PC-9 (cell line): ENCODE measurements around the gene SLC41A3. TPM values are rescaled to one million over a fixed set of nuclear protein-coding genes. Genes with fewer than 3 reads are reported as not detected.

Experiments
- BruUV-seq: library from RNA; stranded (reverse); fragments of 400-500 nt; replicated peaks from 2 replicates; lab custom pipeline; 2021; lab: Mats Ljungman, UMichigan
- CTCF ChIA-PET: fragments of 300-600 bp; sonication (Branson Sonifier 250); formaldehyde crosslinking; loops from one replicate; lab custom pipeline; 2022; ENCODE audit warnings: antibody characterized with exemption; lab: Charles Lee
- POLR2A ChIA-PET: fragments of 300-600 bp; sonication (Branson Sonifier 250); formaldehyde crosslinking; loops from one replicate; lab custom pipeline; 2022; ENCODE audit warnings: antibody characterized with exemption; ENCODE audit not compliant: unreplicated experiment; lab: Charles Lee
- DNase-seq, 2 experiments: peaks; one replicate each; pipeline versions ENCODE4 v3.0.0 to v3.0.0-alpha.2; 2015 to 2022; ENCODE audit warnings: mixed read lengths in 1 of 2
- H2AFZ ChIP-seq: fragments of 200-600 bp; sonication (generic); 2 replicates; pipeline ENCODE4 v1.8.1; 2017; ENCODE audit warnings: antibody characterized with exemption
- H3F3A ChIP-seq: fragments of 200-600 bp; sonication (generic); 2 replicates; pipeline ENCODE4 v1.8.1; 2017; ENCODE audit warnings: antibody characterized with exemption, mild to moderate bottlenecking, low read depth; ENCODE audit not compliant: insufficient read depth
- H3K27ac ChIP-seq: fragments of 200-600 bp; sonication (generic); 2 replicates; pipeline ENCODE4 v1.6.1; 2016; ENCODE audit warnings: mixed run types
- H3K27me3 ChIP-seq: fragments of 200-600 bp; sonication (generic); 2 replicates; pipeline ENCODE4 v1.6.1; 2016; ENCODE audit warnings: low read depth, mixed run types; ENCODE audit not compliant: insufficient read depth
- H3K36me3 ChIP-seq: fragments of 200-600 bp; sonication (generic); 2 replicates; pipeline ENCODE4 v1.6.1; 2016; ENCODE audit warnings: low read depth, mixed run types
- H3K4me1 ChIP-seq: fragments of 200-600 bp; sonication (generic); replicated peaks from 2 replicates; pipeline ENCODE4 v1.6.1; 2016; ENCODE audit warnings: mixed run types; ENCODE audit not compliant: insufficient read depth
- H3K4me2 ChIP-seq: fragments of 200-600 bp; sonication (generic); 2 replicates; pipeline ENCODE4 v1.6.1; 2017; ENCODE audit warnings: mixed run types
- H3K4me3 ChIP-seq: fragments of 200-600 bp; sonication (generic); 2 replicates; pipeline ENCODE4 v1.6.1; 2016; ENCODE audit warnings: mixed run types
- H3K79me2 ChIP-seq: fragments of 200-600 bp; sonication (generic); 2 replicates; pipeline ENCODE4 v1.6.1; 2017; ENCODE audit warnings: low read depth, mixed run types
- H3K9me2 ChIP-seq: fragments of 200-600 bp; sonication (generic); 2 replicates; pipeline ENCODE4 v1.8.1; 2017; ENCODE audit warnings: mild to moderate bottlenecking; ENCODE audit not compliant: insufficient read depth
- H3K9me3 ChIP-seq: fragments of 200-600 bp; sonication (generic); 2 replicates; pipeline ENCODE4 v1.8.1; 2016; ENCODE audit warnings: low read depth; ENCODE audit not compliant: insufficient read depth
- H4K20me1 ChIP-seq: fragments of 200-600 bp; sonication (generic); 2 replicates; pipeline ENCODE4 v1.8.1; 2017; ENCODE audit not compliant: insufficient read depth
- EZH2 ChIP-seq: fragments of 200-600 bp; sonication (generic); IDR thresholded peaks from 2 replicates; pipeline ENCODE4 v1.8.0; 2017; ENCODE audit warnings: antibody characterized with exemption, low read depth
- intact Hi-C: fragments of 100-400 bp; cut with micrococcal nuclease; formaldehyde crosslinking; loops from one replicate; pipeline ENCODE4 v1.10.0; 2022; ENCODE audit not compliant: unreplicated experiment
- total RNA-seq: library from RNA; stranded (reverse); gene quantifications from 2 replicates; pipeline ENCODE4 v1.2.3, GENCODE V29; 2021
- TF ChIP-seq, protein P1 (sequence below): fragments of 200-600 bp; sonication (generic); conservative IDR thresholded peaks from 2 replicates; pipeline ENCODE4 v1.6.1; 2017; ENCODE audit warnings: mixed run types, antibody characterized with exemption, mild to moderate bottlenecking, moderate library complexity

SLC41A3 gene
- total RNA-seq, 1 experiment from 2014 or later: 67.0 TPM

DNA sequence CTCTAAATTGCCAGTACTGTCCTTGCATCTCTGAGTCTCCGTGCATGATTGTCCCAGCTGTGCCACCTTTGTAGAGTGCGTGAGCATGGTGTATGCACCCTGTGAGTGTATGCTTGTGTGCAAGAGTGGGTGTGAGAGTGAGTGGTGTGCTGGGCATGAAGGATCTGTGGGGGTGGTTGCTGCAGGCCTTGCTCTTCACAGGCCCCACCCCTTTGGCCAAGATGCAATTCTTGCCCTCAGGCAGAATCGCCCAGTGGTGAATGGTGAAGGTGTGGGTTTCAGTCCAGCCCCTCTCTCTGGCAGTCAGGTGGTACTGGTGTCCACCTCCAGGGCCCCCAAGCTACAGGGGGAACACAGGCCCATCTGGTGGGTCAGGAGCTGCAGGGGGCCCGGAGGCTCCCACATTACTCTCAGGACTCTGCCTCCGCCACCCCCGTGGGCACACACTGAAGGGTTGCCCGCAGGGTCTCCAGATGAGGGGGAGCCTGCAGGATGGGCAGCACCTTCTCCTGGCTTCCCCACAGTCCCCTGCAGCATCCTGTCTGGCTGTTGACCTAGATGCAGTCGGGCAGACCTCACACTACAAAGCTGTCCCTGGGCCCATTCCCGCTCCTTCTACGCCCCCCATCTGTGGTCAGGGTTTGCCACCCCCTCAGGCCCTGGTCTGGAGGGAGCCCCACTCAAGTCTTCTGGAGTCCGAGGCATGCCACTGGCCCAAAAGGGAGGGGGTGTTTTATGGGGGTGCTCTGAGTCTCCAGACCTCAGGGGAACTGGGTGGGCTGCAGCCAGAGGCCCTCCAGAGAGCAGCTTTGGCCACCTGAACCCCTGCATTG, 123.3 kb downstream of the SLC41A3 start:
- POLR2A ChIA-PET: no interaction called here
- BruUV-seq: no TSS peak
- CTCF ChIA-PET: no interaction called here
- Histone ChIP-seq H2AFZ (no peak overlapping the region), H3K4me3 (no peak overlapping the region), H3K9me3 (no peaks in the 10 kb centered on the region), H3K4me2 (no peak overlapping the region), H3K4me1 (no peaks in the 10 kb centered on the region), H3K27me3 (0 out of 2 replicates have a peak, but pooled peaks cover 5% of the 10 kb centered on the region), H3K27ac (no peak overlapping the region), H3K9me2 (no peaks in the 10 kb centered on the region), H3K79me2 (no peaks in the 10 kb centered on the region), H3F3A (no peaks in the 10 kb centered on the region), H4K20me1 (no peaks in the 10 kb centered on the region), H3K36me3 (no peaks in the 10 kb centered on the region)
- intact Hi-C loops: no loop called here
- no peak for DNase-seq
- TF ChIP-seq, protein P1, sequence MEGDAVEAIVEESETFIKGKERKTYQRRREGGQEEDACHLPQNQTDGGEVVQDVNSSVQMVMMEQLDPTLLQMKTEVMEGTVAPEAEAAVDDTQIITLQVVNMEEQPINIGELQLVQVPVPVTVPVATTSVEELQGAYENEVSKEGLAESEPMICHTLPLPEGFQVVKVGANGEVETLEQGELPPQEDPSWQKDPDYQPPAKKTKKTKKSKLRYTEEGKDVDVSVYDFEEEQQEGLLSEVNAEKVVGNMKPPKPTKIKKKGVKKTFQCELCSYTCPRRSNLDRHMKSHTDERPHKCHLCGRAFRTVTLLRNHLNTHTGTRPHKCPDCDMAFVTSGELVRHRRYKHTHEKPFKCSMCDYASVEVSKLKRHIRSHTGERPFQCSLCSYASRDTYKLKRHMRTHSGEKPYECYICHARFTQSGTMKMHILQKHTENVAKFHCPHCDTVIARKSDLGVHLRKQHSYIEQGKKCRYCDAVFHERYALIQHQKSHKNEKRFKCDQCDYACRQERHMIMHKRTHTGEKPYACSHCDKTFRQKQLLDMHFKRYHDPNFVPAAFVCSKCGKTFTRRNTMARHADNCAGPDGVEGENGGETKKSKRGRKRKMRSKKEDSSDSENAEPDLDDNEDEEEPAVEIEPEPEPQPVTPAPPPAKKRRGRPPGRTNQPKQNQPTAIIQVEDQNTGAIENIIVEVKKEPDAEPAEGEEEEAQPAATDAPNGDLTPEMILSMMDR: no peak
- no peak for TF ChIP-seq EZH2

- no peaks in the 10 kb centered on the region for H3K9me2 ChIP-seq
- H3K27me3 ChIP-seq: 0 out of 2 replicates have a peak, but pooled peaks cover 5% of the 10 kb centered on the region
- no peak overlapping the region for H3K4me2 ChIP-seq
- no peaks in the 10 kb centered on the region for H3F3A ChIP-seq
- no TSS peak for BruUV-seq
- CTCF ChIA-PET: no interaction called here
- no peak for TF ChIP-seq EZH2
- TF ChIP-seq, protein P1: no peak
- H3K9me3 ChIP-seq: no peaks in the 10 kb centered on the region
- no peak overlapping the region for H3K27ac ChIP-seq
- no peak for DNase-seq
- no peaks in the 10 kb centered on the region for H4K20me1 ChIP-seq
- H3K36me3 ChIP-seq: no peaks in the 10 kb centered on the region
- no peak overlapping the region for H2AFZ ChIP-seq
- intact Hi-C loops: no loop called here
- no peaks in the 10 kb centered on the region for H3K79me2 ChIP-seq
- H3K4me1 ChIP-seq: no peaks in the 10 kb centered on the region
- H3K4me3 ChIP-seq: no peak overlapping the region
- POLR2A ChIA-PET: no interaction called here
Measured at GRCh38 chr3:125960066-125960424, 123.9 kb downstream of the SLC41A3 start.

- TF ChIP-seq, protein P1: no peak
- no peak for TF ChIP-seq EZH2
- Histone ChIP-seq H3K36me3 (no peaks in the 10 kb centered on the region), H3K9me3 (no peaks in the 10 kb centered on the region), H4K20me1 (no peaks in the 10 kb centered on the region), H3K9me2 (no peaks in the 10 kb centered on the region), H3F3A (no peaks in the 10 kb centered on the region), H2AFZ (no peak overlapping the region), H3K27me3 (0 out of 2 replicates have a peak, but pooled peaks cover 6% of the 10 kb centered on the region), H3K4me3 (no peak overlapping the region), H3K4me2 (no peak overlapping the region), H3K27ac (no peak overlapping the region), H3K79me2 (no peaks in the 10 kb centered on the region), H3K4me1 (no peaks in the 10 kb centered on the region)
- intact Hi-C loops: no loop called here
- CTCF ChIA-PET: no interaction called here
- POLR2A ChIA-PET: no interaction called here
- DNase-seq: no peak
- no TSS peak for BruUV-seq
Measured at GRCh38 chr3:125959317-125960065, 124.4 kb downstream of the SLC41A3 start.
